Lung (tissue), 12 donors: ENCODE results near the gene SPTB. TPM values are rescaled to one million over a fixed set of nuclear protein-coding genes. Genes with fewer than 3 reads are reported as not detected.

ENCODE experiments used
- ATAC-seq: fragments of 200-7000 bp; cut with Tn5 transposase; one replicate; pipeline ENCODE4 v1.9.1; 2020; ENCODE audit warnings: moderate number of reproducible peaks; ENCODE audit not compliant: insufficient read depth, low FRiP score
- DNase-seq, 3 donors: peaks; one replicate each; pipeline ENCODE4 v3.0.0-alpha.2; 2013 to 2017
- H3K27ac ChIP-seq, 2 donors: one replicate each; pipeline ENCODE4 v1.5.1; 2013; ENCODE audit warnings: mild to moderate bottlenecking in 2 of 2, moderate library complexity in 2 of 2, control low read depth in 1 of 2, inconsistent platforms in 1 of 2, low read depth in 1 of 2, low read length in 1 of 2
- H3K27me3 ChIP-seq, 3 donors: one replicate each; pipeline ENCODE4 v1.5.1; 2013; ENCODE audit warnings: low read length in 2 of 3; ENCODE audit not compliant: control insufficient read depth in 3 of 3, insufficient read depth in 3 of 3
- H3K36me3 ChIP-seq, 4 donors: one replicate each; pipeline ENCODE4 v1.5.1; 2013; ENCODE audit warnings: low read length in 4 of 4, mild to moderate bottlenecking in 1 of 4, moderate library complexity in 1 of 4; ENCODE audit not compliant: control insufficient read depth in 4 of 4, insufficient read depth in 4 of 4
- H3K4me1 ChIP-seq, 5 donors: one replicate each; pipeline ENCODE4 v1.5.1; 2013; ENCODE audit warnings: low read length in 5 of 5, mild to moderate bottlenecking in 2 of 5, moderate library complexity in 1 of 5; ENCODE audit not compliant: control insufficient read depth in 5 of 5, insufficient read depth in 5 of 5
- H3K4me3 ChIP-seq: one replicate; pipeline ENCODE4 v1.5.1; 2013; ENCODE audit warnings: mild to moderate bottlenecking, control low read depth, moderate library complexity
- H3K9ac ChIP-seq, 2 donors: one replicate each; pipeline ENCODE4 v1.5.1; 2013; ENCODE audit warnings: low read length in 2 of 2, control low read depth in 1 of 2; ENCODE audit not compliant: insufficient read depth in 1 of 2
- H3K9me3 ChIP-seq, 4 donors: one replicate each; pipeline ENCODE4 v1.5.1; 2013; ENCODE audit warnings: low read length in 3 of 4, mild to moderate bottlenecking in 1 of 4, moderate library complexity in 1 of 4; ENCODE audit not compliant: control insufficient read depth in 4 of 4, insufficient read depth in 3 of 4
- CTCF ChIP-seq: IDR thresholded peaks from 2 replicates; pipeline ENCODE4 v1.5.1; 2012; ENCODE audit warnings: mild to moderate bottlenecking; ENCODE audit errors: control extremely low read depth, extremely low read depth
- WGBS, 2 donors: extraction: QIAGEN DNeasy Blood & Tissue Kit; methylation state at CpG; one replicate each; pipeline ENCODE4 v1.1.7; 2013; 5-methylcytosine and 5-hydroxymethylcytosine counted together
- polyA plus RNA-seq, 2 donors: library from polyadenylated mRNA; stranded (reverse); fragments of 200-250 nt; gene quantifications; one replicate each; pipeline ENCODE4 v1.2.1, GENCODE V29; 2013
- total RNA-seq, 2 donors: library from RNA; depleted of rRNA in 1 of 2; stranded (reverse); fragments of >200 nt in 1 of 2; gene quantifications; one replicate each; pipeline ENCODE4 v1.2.1, GENCODE V29; 2014 to 2021
- donor health status: control.
- donor health status: control.
- donor health status: Bipolar disorder and iron deficiency.
- donor health status: healthy.
- donor health status: DM: yes; HTN: yes; CAD: no.

Gene SPTB
- total and polyA plus RNA-seq, 4 donors, result 1.2 to 11.5 (median 2.1) TPM

DNA sequence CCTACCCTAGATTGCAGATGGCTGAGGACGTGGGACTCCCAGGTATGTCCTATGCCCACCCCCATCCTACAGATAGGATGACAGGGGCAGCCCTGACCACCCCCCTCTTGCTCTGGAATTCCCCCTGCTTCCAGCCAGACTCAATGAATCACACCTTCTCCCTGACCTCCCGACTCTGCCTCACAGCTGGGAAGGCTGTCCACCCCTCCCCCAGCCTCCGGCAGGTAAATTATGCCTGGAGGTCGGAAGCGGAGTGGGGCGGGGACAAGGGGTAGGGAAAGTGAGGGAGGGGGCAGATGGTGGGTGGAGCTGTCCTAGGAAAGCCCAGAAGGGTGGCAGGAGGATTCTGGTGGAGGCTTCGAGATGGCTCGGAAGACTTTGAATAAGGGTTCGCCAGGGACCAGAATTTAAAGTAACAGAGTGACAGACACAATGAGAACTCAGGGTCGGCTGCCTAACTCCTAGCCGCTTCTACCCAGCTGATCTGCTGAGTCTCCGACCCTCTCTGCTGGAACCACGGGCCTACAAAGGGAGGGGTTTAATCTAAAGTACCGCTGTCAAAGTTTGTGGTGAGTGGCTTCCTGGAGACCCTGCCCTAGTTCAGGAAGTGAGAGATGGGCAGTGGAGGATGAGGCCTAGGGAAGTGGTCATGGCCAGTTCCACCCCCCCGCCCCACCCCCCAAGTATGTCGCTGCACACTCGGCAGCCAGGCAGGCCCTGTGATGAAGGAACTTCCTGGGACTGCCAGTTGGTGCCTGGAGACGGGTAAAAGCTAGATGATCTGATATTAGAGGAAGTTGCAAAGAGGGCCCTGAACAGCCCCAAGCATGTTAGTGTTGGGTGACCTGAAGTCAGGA lies 171.3 kb downstream of the SPTB start:
- H3K4me3 ChIP-seq, result no peak overlapping the region
- TF ChIP-seq CTCF, result no peak
- no peaks in the 10 kb centered on the region for H3K9me3 ChIP-seq
- peak in 2 of 3 donors; percentile 27 to 42 for DNase-seq
- H3K27ac ChIP-seq, result peak overlapping the region in 1 of 2 donors; percentile 80
- H3K4me1 ChIP-seq, result peaks cover 0 to 55% (median 21%) of the 10 kb centered on the region in 5 donors
- no peaks in the 10 kb centered on the region for H3K36me3 ChIP-seq
- H3K9ac ChIP-seq, result no peak overlapping the region
- no peaks in the 10 kb centered on the region for H3K27me3 ChIP-seq
- WGBS, 2 donors, result 19 to 34% methylated on average over 18 of the region's 18 CpGs
- ATAC-seq, result no peak

GRCh38 chr14:64707661-64708060 lies 172.0 kb downstream of the SPTB start:
- no peak for TF ChIP-seq CTCF
- DNase-seq (peak in 1 of 3 donors; percentile 21), ATAC-seq (no peak)
- H3K4me3 ChIP-seq, result no peak overlapping the region
- no peak overlapping the region for H3K27ac ChIP-seq
- H3K9me3 ChIP-seq, result no peaks in the 10 kb centered on the region
- no peaks in the 10 kb centered on the region for H3K36me3 ChIP-seq
- 58 to 65% methylated on average over 7 of the region's 7 CpGs for WGBS, 2 donors
- H3K27me3 ChIP-seq, result no peaks in the 10 kb centered on the region
- H3K9ac ChIP-seq, result peak overlapping the region in 1 of 2 donors; percentile 26
- peaks cover 0 to 62% (median 22%) of the 10 kb centered on the region in 5 donors for H3K4me1 ChIP-seq

DNA sequence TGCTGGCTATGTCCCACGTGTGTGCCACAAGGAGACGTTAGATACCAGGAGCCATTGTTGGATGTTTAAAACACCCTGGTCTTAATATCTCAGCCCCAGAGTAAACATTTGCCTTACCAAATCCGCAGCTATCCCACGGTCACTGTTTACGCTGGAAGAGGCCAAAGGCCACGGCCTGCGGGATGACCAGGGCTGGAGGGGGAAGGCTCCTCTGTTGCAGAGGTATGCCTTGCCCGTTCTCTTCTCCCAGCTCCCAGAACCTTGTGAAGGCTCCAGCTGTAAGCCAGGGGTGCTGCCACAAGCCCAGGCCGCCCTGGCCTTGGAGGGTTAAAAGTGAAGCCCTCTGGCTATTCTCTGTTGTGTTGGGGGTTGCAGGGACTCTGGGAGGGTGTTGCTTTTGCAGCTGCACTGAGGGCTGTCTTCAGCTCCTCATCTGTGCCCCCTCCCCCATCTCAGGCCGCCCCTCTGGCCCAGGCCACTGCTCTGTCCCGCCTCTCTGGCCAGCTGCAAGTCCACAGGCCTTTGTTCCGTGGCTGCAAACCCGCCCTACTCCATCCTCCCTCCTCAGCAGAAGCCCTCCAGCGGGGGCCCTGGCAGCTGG lies 173.0 kb downstream of the SPTB start:
- H3K27ac ChIP-seq, result no peak overlapping the region
- H3K4me1 ChIP-seq, result peaks cover 0 to 64% (median 24%) of the 10 kb centered on the region in 5 donors
- no peak overlapping the region for H3K9ac ChIP-seq
- ATAC-seq (no peak), DNase-seq (peak; percentile 53 to 74 (median 60))
- no peak for TF ChIP-seq CTCF
- WGBS, 2 donors, result 71 to 74% methylated on average over 14 of the region's 14 CpGs
- H3K4me3 ChIP-seq, result no peak overlapping the region
- no peaks in the 10 kb centered on the region for H3K36me3 ChIP-seq
- H3K9me3 ChIP-seq, result no peaks in the 10 kb centered on the region
- peaks cover 0 to 3% (median 0%) of the 10 kb centered on the region in 3 donors for H3K27me3 ChIP-seq
